MCF 10A (cell line): Measurements from ENCODE around the gene TRIM59. TPM values are rescaled to one million over a fixed set of nuclear protein-coding genes. Genes with fewer than 3 reads are reported as not detected.

ENCODE experiments used
- Bru-seq: library from RNA; stranded (reverse); fragments of 400-500 nt; gene quantifications from one replicate; lab custom pipeline; 2021; lab: Mats Ljungman, UMichigan
- BruChase-seq, 2 experiments: library from RNA; stranded (reverse); fragments of 400-500 nt; gene quantifications; one replicate each; lab custom pipeline; 2021; lab: Mats Ljungman, UMichigan
- BruUV-seq: library from RNA; stranded (reverse); fragments of 400-500 nt; replicated peaks from 2 replicates; lab custom pipeline; 2021; lab: Mats Ljungman, UMichigan
- CTCF ChIA-PET: fragments of 300-600 bp; sonication (Branson Sonifier 250); formaldehyde crosslinking; extraction: SDS; loops from one replicate; lab custom pipeline; 2021; ENCODE audit warnings: antibody characterized with exemption, inconsistent platforms; lab: Yijun Ruan, JAX
- POLR2A ChIA-PET: fragments of 300-600, 350-650 bp; sonication (Branson Sonifier 250); formaldehyde crosslinking; extraction: SDS; loops from one replicate; lab custom pipeline; 2020; ENCODE audit warnings: antibody characterized with exemption, inconsistent platforms; lab: Yijun Ruan, JAX
- DNase-seq: peaks from one replicate; pipeline ENCODE4 v3.0.0-alpha.2; 2018; ENCODE audit not compliant: unreplicated experiment
- H3K27ac Mint-ChIP-seq: one replicate; pipeline ENCODE4 v1.8.0; 2022; ENCODE audit warnings: mild to moderate bottlenecking, low read depth, mixed read lengths; ENCODE audit not compliant: unreplicated experiment
- H3K27me3 Mint-ChIP-seq: one replicate; pipeline ENCODE4 v1.8.0; 2022; ENCODE audit warnings: mixed read lengths; ENCODE audit not compliant: insufficient read depth, unreplicated experiment
- H3K36me3 Mint-ChIP-seq: one replicate; pipeline ENCODE4 v1.8.0; 2022; ENCODE audit warnings: mild to moderate bottlenecking, moderate library complexity, mixed read lengths; ENCODE audit not compliant: insufficient read depth, unreplicated experiment
- H3K4me1 Mint-ChIP-seq: one replicate; pipeline ENCODE4 v1.8.0; 2022; ENCODE audit warnings: mixed read lengths; ENCODE audit not compliant: insufficient read depth, unreplicated experiment
- H3K4me3 Mint-ChIP-seq: one replicate; pipeline ENCODE4 v1.8.0; 2022; ENCODE audit warnings: mild to moderate bottlenecking, moderate library complexity, mixed read lengths; ENCODE audit not compliant: unreplicated experiment
- H3K9me3 Mint-ChIP-seq: one replicate; pipeline ENCODE4 v1.8.0; 2022; ENCODE audit warnings: mixed read lengths; ENCODE audit not compliant: unreplicated experiment
- intact Hi-C: fragments of 100-400 bp; cut with micrococcal nuclease; formaldehyde crosslinking; loops from 2 replicates; pipeline ENCODE4 v1.14.1; 2022
- long read RNA-seq: library from polyadenylated mRNA; stranded (forward); transcript quantifications from one replicate; pipeline ENCODE4 v2.0.0, GENCODE V29; 2022
- total RNA-seq: library from RNA; stranded (reverse); gene quantifications from 2 replicates; pipeline ENCODE4 v1.2.3, GENCODE V29; 2022
- TF ChIP-seq, protein P1 (sequence below): fragments of 200-600 bp; IDR thresholded peaks from one replicate; pipeline ENCODE4 v1.8.0; 2022; ENCODE audit warnings: antibody characterized with exemption, mild to moderate bottlenecking; ENCODE audit not compliant: unreplicated experiment

TRIM59 gene, protein sequence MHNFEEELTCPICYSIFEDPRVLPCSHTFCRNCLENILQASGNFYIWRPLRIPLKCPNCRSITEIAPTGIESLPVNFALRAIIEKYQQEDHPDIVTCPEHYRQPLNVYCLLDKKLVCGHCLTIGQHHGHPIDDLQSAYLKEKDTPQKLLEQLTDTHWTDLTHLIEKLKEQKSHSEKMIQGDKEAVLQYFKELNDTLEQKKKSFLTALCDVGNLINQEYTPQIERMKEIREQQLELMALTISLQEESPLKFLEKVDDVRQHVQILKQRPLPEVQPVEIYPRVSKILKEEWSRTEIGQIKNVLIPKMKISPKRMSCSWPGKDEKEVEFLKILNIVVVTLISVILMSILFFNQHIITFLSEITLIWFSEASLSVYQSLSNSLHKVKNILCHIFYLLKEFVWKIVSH
- total RNA-seq: 12.1 and 15.1 TPM in 2 replicates
- Bru-seq, nascent RNA: percentile 74 among the genes with signal in this experiment
- percentile 68 among the genes with signal in this experiment for BruChase-seq, experiment 1, labeled RNA remaining after a 6-hour chase
- BruChase-seq, experiment 2, labeled RNA remaining after a 2-hour chase: percentile 89 among the genes with signal in this experiment
- long read RNA-seq, transcript TRIM59-201 (3 exons, 3,867 nt): major isoform, 9 of 12 reads
- long read RNA-seq, partial matches to known transcripts: 0 of 12 reads
- long read RNA-seq, other reads (novel, unspliced or antisense): 2 of 12 reads

DNA sequence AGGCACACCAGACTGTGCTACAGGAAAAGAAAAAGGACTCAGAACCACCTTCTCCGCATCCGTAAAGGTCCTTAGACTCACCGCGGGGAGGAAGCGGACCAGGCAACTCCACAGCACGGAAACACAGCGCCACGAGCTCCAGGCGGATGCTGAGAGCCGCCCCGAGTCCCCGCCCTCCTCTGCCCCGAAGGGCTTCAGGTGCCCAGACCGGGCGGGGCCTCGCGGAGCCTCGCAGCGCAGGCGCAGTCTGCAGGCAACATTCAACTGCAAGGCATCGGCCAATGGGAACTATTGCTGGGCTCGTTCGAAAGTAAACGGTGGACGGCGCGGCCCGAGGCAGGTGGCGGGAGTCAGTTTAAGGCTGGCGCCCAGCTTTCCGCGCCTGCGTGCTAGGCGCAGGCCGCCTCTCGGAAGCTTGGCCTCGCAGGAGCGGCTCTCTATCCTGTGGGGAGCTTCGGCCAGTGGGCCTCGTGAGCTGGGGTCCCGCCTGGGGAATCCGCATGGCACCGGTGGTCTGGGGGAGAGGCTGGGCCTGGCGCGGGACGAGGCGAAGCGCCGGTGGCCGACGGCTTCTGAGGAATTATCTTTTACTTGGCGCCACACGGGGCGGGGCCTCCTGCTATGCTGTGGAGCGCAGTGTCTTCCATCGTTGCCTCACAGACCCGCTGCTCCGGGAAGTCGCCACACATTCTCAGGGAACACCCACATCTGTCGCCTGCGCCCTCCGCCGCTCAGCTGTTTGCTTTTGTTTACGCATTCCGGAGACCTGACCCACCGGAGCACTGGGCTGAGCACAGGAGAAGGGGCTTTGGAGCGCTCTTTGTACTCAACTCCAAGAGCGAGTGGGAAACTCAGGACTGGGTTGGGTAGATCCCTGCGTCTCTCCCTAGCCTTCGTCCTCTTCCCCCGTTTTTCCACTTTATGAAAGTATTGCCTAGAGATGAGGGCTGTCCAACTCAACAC lies at the start of gene TRIM59:
Gene TRIM59 (minus strand): TSS at position 151 of the 963 bp plus-strand sequence. CDS start 10,603 bp downstream, outside the sequence.
- H3K4me1 Mint-ChIP-seq: peaks cover 5% of the 10 kb centered on the region
- peaks cover 9% of the 10 kb centered on the region for H3K36me3 Mint-ChIP-seq
- ChIA-PET CTCF (interaction anchor here (0.6 to 2.2 kb wide), 7 partner anchors 15 to 443 kb away, joined by 3 to 7 read pairs (median 4); no protein-coding TSS in a partner anchor), POLR2A (interaction anchor here (0.5 to 3.2 kb wide), 24 partner anchors 13 to 1928 kb away, joined by 3 to 31 read pairs (median 6); partner anchors contain the start of genes IFT80, KPNA4, NMD3 and SMC4)
- no peaks in the 10 kb centered on the region for H3K9me3 Mint-ChIP-seq
- peak; percentile 94 for DNase-seq
- TF ChIP-seq, protein P1, sequence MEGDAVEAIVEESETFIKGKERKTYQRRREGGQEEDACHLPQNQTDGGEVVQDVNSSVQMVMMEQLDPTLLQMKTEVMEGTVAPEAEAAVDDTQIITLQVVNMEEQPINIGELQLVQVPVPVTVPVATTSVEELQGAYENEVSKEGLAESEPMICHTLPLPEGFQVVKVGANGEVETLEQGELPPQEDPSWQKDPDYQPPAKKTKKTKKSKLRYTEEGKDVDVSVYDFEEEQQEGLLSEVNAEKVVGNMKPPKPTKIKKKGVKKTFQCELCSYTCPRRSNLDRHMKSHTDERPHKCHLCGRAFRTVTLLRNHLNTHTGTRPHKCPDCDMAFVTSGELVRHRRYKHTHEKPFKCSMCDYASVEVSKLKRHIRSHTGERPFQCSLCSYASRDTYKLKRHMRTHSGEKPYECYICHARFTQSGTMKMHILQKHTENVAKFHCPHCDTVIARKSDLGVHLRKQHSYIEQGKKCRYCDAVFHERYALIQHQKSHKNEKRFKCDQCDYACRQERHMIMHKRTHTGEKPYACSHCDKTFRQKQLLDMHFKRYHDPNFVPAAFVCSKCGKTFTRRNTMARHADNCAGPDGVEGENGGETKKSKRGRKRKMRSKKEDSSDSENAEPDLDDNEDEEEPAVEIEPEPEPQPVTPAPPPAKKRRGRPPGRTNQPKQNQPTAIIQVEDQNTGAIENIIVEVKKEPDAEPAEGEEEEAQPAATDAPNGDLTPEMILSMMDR: no peak
- H3K27ac Mint-ChIP-seq: peak within 1 kb of the TSS; percentile 95
- TSS peak; percentile 27 for BruUV-seq
- H3K27me3 Mint-ChIP-seq: no peaks in the 10 kb centered on the region
- peak within 1 kb of the TSS; percentile 100 for H3K4me3 Mint-ChIP-seq
- intact Hi-C loops: loop anchor here (5.0 kb wide), 3 partner anchors 37 to 112 kb away; no protein-coding TSS in a partner anchor

DNA sequence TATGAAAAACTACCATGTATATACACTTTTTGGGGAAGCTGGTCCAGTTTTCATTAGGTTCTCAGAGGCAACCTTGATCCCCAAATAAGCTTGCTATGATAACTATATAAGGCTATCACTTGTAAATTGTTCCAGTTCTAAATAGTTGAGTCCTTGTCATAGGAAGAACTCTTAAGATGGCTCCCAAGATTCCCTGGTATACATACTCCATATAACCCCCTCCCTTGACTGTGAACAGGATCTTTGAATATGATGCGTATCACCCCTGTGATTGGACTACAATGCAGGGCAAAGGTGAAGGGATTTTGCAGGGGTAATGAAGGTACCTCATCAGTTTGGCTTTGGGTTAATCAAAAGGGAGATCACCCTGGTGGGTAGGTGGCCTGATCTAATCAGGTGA lies 48.6 kb upstream of the TRIM59 start:
- Mint-ChIP-seq H3K9me3 (no peaks in the 10 kb centered on the region), H3K4me3 (no peak overlapping the region), H3K36me3 (peaks cover 48% of the 10 kb centered on the region), H3K4me1 (no peaks in the 10 kb centered on the region), H3K27me3 (no peaks in the 10 kb centered on the region), H3K27ac (no peak overlapping the region)
- TF ChIP-seq, protein P1: no peak
- ChIA-PET POLR2A (no interaction called here), CTCF (interaction anchor here (1.1 to 1.9 kb wide), 2 partner anchors 11 to 13 kb away, joined by 7 to 8 read pairs; no protein-coding TSS in a partner anchor)
- DNase-seq: no peak
- BruUV-seq: no TSS peak
- intact Hi-C loops: no loop called here

DNA sequence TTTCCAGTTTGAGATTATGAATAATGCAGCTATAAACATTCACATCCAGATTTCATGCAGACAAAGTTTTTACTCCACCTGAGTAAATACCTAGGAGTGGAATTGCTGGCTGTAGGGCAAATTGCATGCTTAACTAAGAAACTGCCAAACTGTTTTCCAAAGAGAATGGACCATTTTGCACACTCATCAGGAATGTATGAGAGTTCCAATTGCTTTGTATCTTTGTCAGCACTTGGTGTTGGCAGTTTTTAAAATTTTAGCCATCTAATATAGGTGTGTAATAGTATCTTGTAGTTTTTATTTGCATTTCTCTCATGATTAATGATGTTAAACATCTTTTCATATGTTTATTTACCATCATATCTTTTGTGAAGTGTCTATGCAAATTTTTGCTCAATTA lies 40.6 kb upstream of the TRIM59 start:
- Mint-ChIP-seq H3K27me3 (no peaks in the 10 kb centered on the region), H3K9me3 (no peaks in the 10 kb centered on the region), H3K4me3 (no peak overlapping the region), H3K4me1 (no peaks in the 10 kb centered on the region), H3K27ac (no peak overlapping the region), H3K36me3 (no peaks in the 10 kb centered on the region)
- POLR2A ChIA-PET: no interaction called here
- no peak for DNase-seq
- CTCF ChIA-PET: no interaction called here
- TF ChIP-seq, protein P1: no peak
- intact Hi-C loops: no loop called here
- BruUV-seq: no TSS peak
